A549 (cell line): ENCODE measurements around the gene OPRM1.

Experiments used
- CHD2 ChIP-seq: fragments of 150-350 bp; IDR thresholded peaks from 2 replicates; pipeline ENCODE4 v1.6.1; 2014; ENCODE audit warnings: low read length; ENCODE audit not compliant: partially characterized antibody
- CTCF ChIP-seq: fragments of >200 bp; sonication (Bioruptor Twin); formaldehyde crosslinking; IDR thresholded peaks from 3 replicates; pipeline ENCODE4 v1.5.1; 2016
- FOSL2 ChIP-seq, 2 experiments: fragments of 450-650 bp in 1 of 2; fragments of >200 bp in 1 of 2; sonication (Bioruptor Twin) in 1 of 2; formaldehyde crosslinking; IDR thresholded peaks; 2 replicates each; pipeline versions ENCODE4 v1.5.0 to v1.6.1; 2016 to 2020; ENCODE audit warnings: mild to moderate bottlenecking in 1 of 2, moderate library complexity in 1 of 2
- FOXS1 ChIP-seq: fragments of 250-450 bp; sonication (Bioruptor Pico); IDR thresholded peaks from 2 replicates; pipeline ENCODE4 v1.5.0; 2020; ENCODE audit warnings: mild to moderate bottlenecking, moderate library complexity
- JUNB ChIP-seq: fragments of >200 bp; sonication (Bioruptor Twin); formaldehyde crosslinking; IDR thresholded peaks from 2 replicates; pipeline ENCODE4 v1.6.1; 2016
- KDM5A ChIP-seq: fragments of 200-600 bp; sonication (generic); IDR thresholded peaks from 2 replicates; pipeline ENCODE4 v1.6.1; 2016; ENCODE audit warnings: antibody characterized with exemption, mild to moderate bottlenecking
- POLR2A ChIP-seq: IDR thresholded peaks from 2 replicates; pipeline ENCODE4 v1.6.1; 2012; ENCODE audit warnings: mild to moderate bottlenecking, low read length
- RAD21 ChIP-seq, 2 experiments: fragments of >200 bp in 1 of 2; sonication (Bioruptor Twin) in 1 of 2; formaldehyde crosslinking in 1 of 2; IDR thresholded peaks in 1 of 2; conservative IDR thresholded peaks in 1 of 2; 2 replicates in 1 of 2; 3 replicates in 1 of 2; pipeline ENCODE4 v1.6.1; 2012 to 2018; ENCODE audit warnings: inconsistent platforms in 1 of 2
- RCOR1 ChIP-seq: fragments of 150-350 bp; IDR thresholded peaks from 2 replicates; pipeline ENCODE4 v1.6.1; 2014; ENCODE audit warnings: antibody characterized with exemption, low read length, low read depth
- TP53 ChIP-seq: fragments of 250-450 bp; sonication (Bioruptor Pico); IDR thresholded peaks from 2 replicates; pipeline ENCODE4 v1.5.0; 2021; ENCODE audit warnings: mild to moderate bottlenecking, moderate library complexity
- ZNF302 ChIP-seq: fragments of 250-450 bp; sonication (Bioruptor Pico); IDR thresholded peaks from 2 replicates; pipeline ENCODE4 v1.9.0; 2021; ENCODE audit warnings: inconsistent platforms, mild to moderate bottlenecking, moderate library complexity

DNA sequence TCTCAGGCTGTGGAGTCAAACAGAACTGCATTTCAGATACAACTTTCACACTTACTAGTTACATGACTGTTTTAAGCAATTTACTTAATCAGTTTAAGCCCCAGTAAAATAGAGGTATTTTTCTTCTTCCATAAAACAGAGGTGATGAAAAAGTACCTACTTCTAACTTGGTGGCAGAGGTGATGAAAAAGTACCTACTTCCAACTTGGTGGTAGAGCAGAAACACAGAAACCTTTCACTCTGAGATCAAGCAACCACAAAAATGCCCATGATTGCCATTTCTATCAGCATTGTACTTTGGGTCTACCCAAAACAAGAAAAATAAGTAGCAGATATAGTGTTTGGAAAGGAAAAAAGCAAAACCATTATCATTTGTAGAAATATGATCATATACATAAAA, 148.7 kb downstream of the OPRM1 start:
- TF ChIP-seq CTCF = no peak
- TF ChIP-seq CHD2 = no peak
- TF ChIP-seq ZNF302 (CRISPR knock-in tag) = no peak
- TF ChIP-seq POLR2A = no peak
- no peak for TF ChIP-seq TP53
- no peak for TF ChIP-seq RCOR1
- TF ChIP-seq FOSL2 (IDR thresholded peaks at IDR 0.05) = no peak
- TF ChIP-seq FOSL2 (CRISPR knock-in tag; IDR thresholded peaks at IDR 0.05) = no peak
- no peak for TF ChIP-seq FOXS1 (CRISPR knock-in tag)
- no peak for TF ChIP-seq JUNB
- TF ChIP-seq RAD21 (conservative IDR thresholded peaks at IDR 0.05 in 1 of 2, IDR thresholded peaks at IDR 0.05 in 1 of 2) = no peak
- no peak for TF ChIP-seq KDM5A
